MM.1S (cell line): ENCODE measurements around the gene FXR2.

ENCODE experiments used
- DNase-seq: peaks from one replicate; pipeline ENCODE4 v3.0.0-alpha.2; 2015
- H2AFZ ChIP-seq: fragments of 300-600 bp; sonication (generic); 2 replicates; pipeline ENCODE4 v1.6.0; 2016; ENCODE audit warnings: antibody characterized with exemption, low read length
- H3F3A ChIP-seq: fragments of 300-600 bp; sonication (generic); 2 replicates; pipeline ENCODE4 v1.6.1; 2016; ENCODE audit warnings: mild to moderate bottlenecking, antibody characterized with exemption, low read length, moderate library complexity, mixed read lengths; ENCODE audit not compliant: insufficient read depth
- H3K27ac ChIP-seq: fragments of 300-600 bp; sonication (generic); 2 replicates; pipeline ENCODE4 v1.5.1; 2016; ENCODE audit warnings: mild to moderate bottlenecking, low read length
- H3K27me3 ChIP-seq: fragments of 300-600 bp; sonication (generic); replicated peaks from 2 replicates; pipeline ENCODE4 v1.6.0; 2016; ENCODE audit warnings: low read length; ENCODE audit not compliant: insufficient read depth
- H3K36me3 ChIP-seq: fragments of 300-600 bp; sonication (generic); replicated peaks from 2 replicates; pipeline ENCODE4 v1.6.1; 2016; ENCODE audit warnings: mild to moderate bottlenecking, low read length, mixed read lengths; ENCODE audit not compliant: insufficient read depth
- H3K4me1 ChIP-seq: fragments of 300-600 bp; sonication (generic); 2 replicates; pipeline ENCODE4 v1.6.1; 2016; ENCODE audit warnings: low read length, mixed read lengths
- H3K4me2 ChIP-seq: fragments of 300-600 bp; sonication (generic); 2 replicates; pipeline ENCODE4 v1.6.0; 2016; ENCODE audit warnings: low read depth, low read length
- H3K4me3 ChIP-seq: fragments of 300-600 bp; sonication (generic); 2 replicates; pipeline ENCODE4 v1.5.1; 2016; ENCODE audit warnings: low read length, mixed read lengths
- H3K79me2 ChIP-seq: fragments of 300-600 bp; sonication (generic); 2 replicates; pipeline ENCODE4 v1.6.1; 2016; ENCODE audit warnings: mixed run types, low read length, mixed read lengths
- H3K9ac ChIP-seq: fragments of 300-600 bp; sonication (generic); 2 replicates; pipeline ENCODE4 v1.6.1; 2016; ENCODE audit warnings: low read length, mixed read lengths
- H3K9me2 ChIP-seq: fragments of 300-600 bp; sonication (generic); replicated peaks from 2 replicates; pipeline ENCODE4 v1.6.1; 2016; ENCODE audit warnings: mild to moderate bottlenecking, low read length, mixed read lengths; ENCODE audit not compliant: insufficient read depth
- H3K9me3 ChIP-seq: fragments of 300-600 bp; sonication (generic); replicated peaks from 2 replicates; pipeline ENCODE4 v1.6.1; 2016; ENCODE audit warnings: mild to moderate bottlenecking, low read length, mixed read lengths; ENCODE audit not compliant: insufficient read depth
- H4K20me1 ChIP-seq: fragments of 300-600 bp; sonication (generic); 2 replicates; pipeline ENCODE4 v1.6.1; 2016; ENCODE audit warnings: mild to moderate bottlenecking, low read length, moderate library complexity, mixed read lengths; ENCODE audit not compliant: insufficient read depth
- EZH2 ChIP-seq: fragments of 300-600 bp; sonication (generic); optimal IDR thresholded peaks from 2 replicates; pipeline ENCODE3; 2017; ENCODE audit warnings: low read depth, mild to moderate bottlenecking, antibody characterized with exemption, low read length, mixed read lengths
- EZH2phosphoT487 ChIP-seq: fragments of 300-600 bp; sonication (generic); IDR thresholded peaks from 2 replicates; pipeline ENCODE4 v1.6.1; 2018; ENCODE audit warnings: antibody characterized with exemption, low read length
- TF ChIP-seq, protein P1 (sequence below): fragments of 300-600 bp; sonication (generic); IDR thresholded peaks from 2 replicates; pipeline ENCODE4 v1.5.1; 2016; ENCODE audit warnings: antibody characterized with exemption, low read length, mixed read lengths

The FXR2 gene

DNA sequence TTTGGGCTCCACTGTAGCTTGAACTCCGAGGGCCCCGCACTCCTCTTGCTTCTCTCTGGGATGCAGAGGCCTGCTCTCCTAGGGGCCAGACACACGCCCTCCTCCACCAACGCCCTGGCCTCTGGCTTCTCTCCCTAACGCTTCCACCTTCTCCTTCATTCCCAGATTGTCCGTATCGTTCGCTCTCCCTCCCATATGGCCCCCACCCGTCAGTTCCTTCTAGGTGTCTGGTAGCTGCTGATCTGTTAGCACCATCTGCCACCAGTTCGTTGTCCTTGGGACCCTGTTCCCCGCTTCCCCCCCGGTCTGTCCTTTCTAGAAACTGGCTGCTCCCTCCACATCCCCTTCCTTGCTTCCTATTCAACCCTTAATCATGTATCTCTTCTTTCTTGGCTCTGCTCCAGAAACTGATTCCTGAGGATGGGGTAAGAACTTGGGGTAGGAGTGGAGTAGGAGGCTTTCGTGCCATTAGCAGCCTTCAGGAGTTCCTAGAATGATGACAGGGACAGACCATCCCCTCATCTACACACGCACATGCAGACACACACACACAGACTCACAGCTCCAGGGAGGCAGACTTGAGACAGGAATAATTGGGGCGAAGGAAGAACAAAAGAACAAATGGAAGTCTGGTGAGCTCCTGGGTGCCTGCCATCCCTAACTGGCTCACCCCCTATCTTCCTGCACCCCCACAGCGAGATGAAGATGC is 40.3 kb upstream of the FXR2 start:
- Histone ChIP-seq H3K79me2 (no peaks in the 10 kb centered on the region), H3K4me2 (no peak overlapping the region), H2AFZ (no peak overlapping the region), H3K36me3 (no peaks in the 10 kb centered on the region), H3K4me3 (no peak overlapping the region), H3K27me3 (peaks cover 52% of the 10 kb centered on the region), H3K9ac (no peak overlapping the region), H4K20me1 (no peaks in the 10 kb centered on the region), H3K4me1 (no peaks in the 10 kb centered on the region), H3K9me2 (no peaks in the 10 kb centered on the region), H3K27ac (no peak overlapping the region), H3K9me3 (no peaks in the 10 kb centered on the region), H3F3A (no peaks in the 10 kb centered on the region)
- DNase-seq: no peak
- TF ChIP-seq EZH2phosphoT487 (no peak), EZH2 (no peak)
- TF ChIP-seq, protein P1, sequence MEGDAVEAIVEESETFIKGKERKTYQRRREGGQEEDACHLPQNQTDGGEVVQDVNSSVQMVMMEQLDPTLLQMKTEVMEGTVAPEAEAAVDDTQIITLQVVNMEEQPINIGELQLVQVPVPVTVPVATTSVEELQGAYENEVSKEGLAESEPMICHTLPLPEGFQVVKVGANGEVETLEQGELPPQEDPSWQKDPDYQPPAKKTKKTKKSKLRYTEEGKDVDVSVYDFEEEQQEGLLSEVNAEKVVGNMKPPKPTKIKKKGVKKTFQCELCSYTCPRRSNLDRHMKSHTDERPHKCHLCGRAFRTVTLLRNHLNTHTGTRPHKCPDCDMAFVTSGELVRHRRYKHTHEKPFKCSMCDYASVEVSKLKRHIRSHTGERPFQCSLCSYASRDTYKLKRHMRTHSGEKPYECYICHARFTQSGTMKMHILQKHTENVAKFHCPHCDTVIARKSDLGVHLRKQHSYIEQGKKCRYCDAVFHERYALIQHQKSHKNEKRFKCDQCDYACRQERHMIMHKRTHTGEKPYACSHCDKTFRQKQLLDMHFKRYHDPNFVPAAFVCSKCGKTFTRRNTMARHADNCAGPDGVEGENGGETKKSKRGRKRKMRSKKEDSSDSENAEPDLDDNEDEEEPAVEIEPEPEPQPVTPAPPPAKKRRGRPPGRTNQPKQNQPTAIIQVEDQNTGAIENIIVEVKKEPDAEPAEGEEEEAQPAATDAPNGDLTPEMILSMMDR: no peak

DNA sequence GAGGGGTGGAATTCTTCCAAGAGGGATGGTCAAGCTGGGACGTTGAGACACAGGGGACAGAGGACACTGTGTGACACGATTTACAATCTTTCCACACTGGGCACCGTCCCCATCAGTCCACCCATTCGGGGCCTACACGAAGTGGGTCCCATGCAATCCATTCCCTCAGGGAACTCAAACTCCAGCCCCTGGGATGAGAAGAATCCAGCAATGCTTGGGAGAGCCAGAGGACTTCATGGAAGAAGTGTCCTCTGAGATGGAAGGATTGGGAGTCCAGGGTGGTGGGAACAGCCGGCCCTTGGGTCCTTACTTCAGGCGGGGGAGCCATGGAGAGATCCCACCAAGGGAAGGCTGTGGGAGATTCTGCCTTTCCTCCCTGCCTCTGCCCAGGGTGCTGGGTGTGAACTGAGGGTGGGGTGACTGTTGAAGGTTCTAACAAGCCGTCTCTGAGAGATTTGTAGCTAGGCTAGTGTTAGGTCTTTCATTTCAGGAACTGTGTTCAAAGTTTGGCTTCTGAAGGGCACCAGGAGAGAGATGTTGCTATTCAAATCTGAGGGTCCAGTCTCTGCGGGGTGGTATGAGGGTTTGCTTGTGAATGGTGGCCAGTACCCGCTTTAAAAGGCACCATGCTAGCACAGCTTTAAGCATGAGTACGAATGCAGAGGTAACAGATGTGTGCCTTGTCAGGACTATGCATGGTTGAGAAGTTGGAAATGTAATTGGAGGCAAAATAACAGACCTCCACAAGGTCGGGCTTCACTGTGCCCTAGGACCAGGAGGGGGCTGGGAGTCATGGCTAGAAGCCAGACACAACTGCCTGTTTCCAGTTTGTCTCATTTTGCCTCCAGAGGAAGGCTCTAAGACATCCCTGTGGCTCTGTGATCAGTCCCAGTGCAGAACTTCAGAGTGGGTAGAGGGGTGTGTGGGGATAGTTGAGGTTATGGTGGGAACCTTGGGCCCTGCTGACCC is 38.0 kb upstream of the FXR2 start:
- Histone ChIP-seq H3K27me3 (peaks cover 70% of the 10 kb centered on the region), H3K79me2 (no peaks in the 10 kb centered on the region), H2AFZ (no peak overlapping the region), H3K4me3 (no peak overlapping the region), H3K36me3 (no peaks in the 10 kb centered on the region), H3K4me1 (no peaks in the 10 kb centered on the region), H3K9me3 (no peaks in the 10 kb centered on the region), H3K4me2 (no peak overlapping the region), H3F3A (no peaks in the 10 kb centered on the region), H3K9me2 (no peaks in the 10 kb centered on the region), H3K9ac (no peak overlapping the region), H3K27ac (no peak overlapping the region), H4K20me1 (no peaks in the 10 kb centered on the region)
- TF ChIP-seq, protein P1: no peak
- TF ChIP-seq EZH2 (no peak), EZH2phosphoT487 (no peak)
- DNase-seq: no peak

DNA sequence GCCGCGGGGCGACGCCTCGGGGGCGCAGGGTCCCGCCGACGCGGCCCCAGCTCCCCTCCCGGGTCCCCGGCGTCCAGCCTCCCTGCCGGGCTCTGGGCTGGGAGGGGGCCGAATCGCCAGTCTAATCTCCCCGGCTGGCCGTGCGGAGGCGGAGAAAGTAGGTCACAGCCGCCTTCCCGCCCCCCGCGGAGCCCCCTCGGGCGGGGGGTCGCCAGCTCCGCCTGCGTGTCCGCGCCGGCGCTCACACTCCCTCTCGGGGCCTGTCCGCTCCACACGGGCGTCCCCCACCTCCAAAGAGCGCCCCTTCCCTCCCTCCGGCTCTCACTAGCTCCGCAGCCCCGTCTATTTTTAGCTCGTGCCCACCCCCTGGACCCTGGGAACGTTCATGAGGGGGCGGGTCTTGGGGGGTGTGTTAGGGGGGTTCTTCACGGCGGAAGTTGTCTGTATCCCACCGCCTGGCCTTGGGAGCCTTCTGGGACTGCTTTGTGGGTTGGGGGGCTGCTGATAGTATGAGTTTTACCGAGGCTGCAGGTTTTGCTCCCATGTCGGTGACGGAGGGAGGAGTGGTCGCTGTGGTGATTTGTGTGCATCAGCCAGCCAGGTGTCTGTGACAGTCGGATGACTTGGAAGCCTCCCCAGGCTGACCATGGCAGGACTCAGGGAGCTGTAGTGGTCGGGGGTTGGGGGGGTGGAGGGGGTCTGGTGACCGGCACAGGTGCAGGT is 37.1 kb upstream of the FXR2 start:
- Histone ChIP-seq H3K36me3 (no peaks in the 10 kb centered on the region), H3K9me2 (no peaks in the 10 kb centered on the region), H3K27ac (no peak overlapping the region), H3F3A (no peaks in the 10 kb centered on the region), H4K20me1 (no peaks in the 10 kb centered on the region), H3K4me1 (no peaks in the 10 kb centered on the region), H3K4me3 (no peak overlapping the region), H3K9ac (no peak overlapping the region), H3K79me2 (no peaks in the 10 kb centered on the region), H3K27me3 (peaks cover 76% of the 10 kb centered on the region), H3K9me3 (no peaks in the 10 kb centered on the region), H3K4me2 (no peak overlapping the region), H2AFZ (no peak overlapping the region)
- DNase-seq: no peak
- TF ChIP-seq, protein P1: no peak
- TF ChIP-seq EZH2 (no peak), EZH2phosphoT487 (no peak)
